T-helper 2 cell treated with Interferon-gamma antibody and Interleukin-4, amounts not matched to agents 100 ng/mL and 5 ng/mL, for 36 hours (primary cell): ENCODE measurements around the gene IPP. TPM values are rescaled to one million over a fixed set of nuclear protein-coding genes. Genes with fewer than 3 reads are reported as not detected.

Experiments
- total RNA-seq: library from RNA; stranded (reverse); gene quantifications from 2 replicates; pipeline ENCODE4 v1.2.3, GENCODE V29; 2022

IPP gene
- total RNA-seq, 1 donor from 2014 or later: 12.0 TPM

Other genes with a start within 250 kb of the IPP start
- 437 and 470 TPM in 2 replicates for gene PRDX1, start 228.8 kb downstream of the IPP start, total RNA-seq
- 155 and 167 TPM in 2 replicates for gene AKR1A1, start 199.8 kb downstream of the IPP start, total RNA-seq
- gene NASP, start 166.6 kb downstream of the IPP start, total RNA-seq: 216 and 222 TPM in 2 replicates
- 3.2 and 3.5 TPM in 2 replicates for gene CCDC17, start 126.6 kb downstream of the IPP start, total RNA-seq
- gene GPBP1L1, start 64.1 kb downstream of the IPP start, total RNA-seq: 96.4 and 97.4 TPM in 2 replicates
- gene TMEM69, start 62.5 kb downstream of the IPP start, total RNA-seq: 18.0 TPM in 2 replicates
- 28.3 and 31.1 TPM in 2 replicates for gene MAST2, start 53.0 kb upstream of the IPP start, total RNA-seq